ENCODE results near the gene GPR78.

DNA sequence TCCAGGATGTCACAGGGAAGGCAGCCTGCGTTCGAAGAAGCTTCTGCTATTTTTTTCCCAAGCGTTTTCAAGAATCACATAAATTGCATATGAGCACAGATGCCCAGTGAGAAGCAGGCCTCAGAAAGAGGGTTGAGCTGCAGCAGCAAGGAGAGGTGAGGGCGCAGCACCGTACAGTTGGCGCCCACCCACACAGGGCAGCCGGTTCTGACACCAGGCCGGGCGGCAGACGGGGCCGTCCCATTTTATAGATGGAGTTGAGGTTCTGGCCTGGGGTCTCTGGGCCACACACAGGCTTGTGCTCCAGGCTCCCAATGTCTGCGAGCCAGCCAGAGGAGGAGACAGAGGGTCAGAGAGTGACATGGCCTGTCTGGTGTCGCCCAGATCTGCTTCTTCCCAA, 35.2 kb downstream of the GPR78 start:
- TF ChIP-seq, protein P1, sequence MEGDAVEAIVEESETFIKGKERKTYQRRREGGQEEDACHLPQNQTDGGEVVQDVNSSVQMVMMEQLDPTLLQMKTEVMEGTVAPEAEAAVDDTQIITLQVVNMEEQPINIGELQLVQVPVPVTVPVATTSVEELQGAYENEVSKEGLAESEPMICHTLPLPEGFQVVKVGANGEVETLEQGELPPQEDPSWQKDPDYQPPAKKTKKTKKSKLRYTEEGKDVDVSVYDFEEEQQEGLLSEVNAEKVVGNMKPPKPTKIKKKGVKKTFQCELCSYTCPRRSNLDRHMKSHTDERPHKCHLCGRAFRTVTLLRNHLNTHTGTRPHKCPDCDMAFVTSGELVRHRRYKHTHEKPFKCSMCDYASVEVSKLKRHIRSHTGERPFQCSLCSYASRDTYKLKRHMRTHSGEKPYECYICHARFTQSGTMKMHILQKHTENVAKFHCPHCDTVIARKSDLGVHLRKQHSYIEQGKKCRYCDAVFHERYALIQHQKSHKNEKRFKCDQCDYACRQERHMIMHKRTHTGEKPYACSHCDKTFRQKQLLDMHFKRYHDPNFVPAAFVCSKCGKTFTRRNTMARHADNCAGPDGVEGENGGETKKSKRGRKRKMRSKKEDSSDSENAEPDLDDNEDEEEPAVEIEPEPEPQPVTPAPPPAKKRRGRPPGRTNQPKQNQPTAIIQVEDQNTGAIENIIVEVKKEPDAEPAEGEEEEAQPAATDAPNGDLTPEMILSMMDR (IDR thresholded peaks at IDR 0.05; ENCODE audit: low read depth, low read length): no peak
- no peak for TF ChIP-seq EZH2phosphoT487 (IDR thresholded peaks at IDR 0.05; ENCODE audit: low read depth)
